Neural cell (in vitro differentiated cells): ENCODE data around the gene MMGT1. TPM values are rescaled to one million over a fixed set of nuclear protein-coding genes. Genes with fewer than 3 reads are reported as not detected.

Experiments
- H2AFZ ChIP-seq: fragments of 200-600, 300-800 bp; sonication (generic), shearing (Covaris generic); 2 replicates; pipeline ENCODE4 v1.6.0; 2014; ENCODE audit warnings: low read depth, mild to moderate bottlenecking, antibody characterized with exemption, low read length, moderate library complexity
- H3F3A ChIP-seq: fragments of 200-600 bp; shearing (Covaris generic); 2 replicates; pipeline ENCODE4 v1.6.1; 2016; ENCODE audit warnings: mild to moderate bottlenecking, moderate library complexity, mixed read lengths, antibody characterized with exemption, low read length; ENCODE audit not compliant: insufficient read depth, poor library complexity, severe bottlenecking
- H3K27ac ChIP-seq: fragments of 200-600, 300-800 bp; sonication (generic), shearing (Covaris generic); 2 replicates; pipeline ENCODE4 v1.5.1; 2014; ENCODE audit warnings: mild to moderate bottlenecking, low read length, moderate library complexity
- H3K27me3 ChIP-seq: fragments of 300-800, 200-600 bp; sonication (generic), shearing (Covaris generic); 2 replicates; pipeline ENCODE4 v1.6.0; 2014; ENCODE audit warnings: mild to moderate bottlenecking, low read depth, low read length, moderate library complexity; ENCODE audit not compliant: insufficient read depth
- H3K36me3 ChIP-seq: fragments of 300-800, 200-600 bp; sonication (generic), shearing (Covaris generic); 2 replicates; pipeline ENCODE4 v1.5.1; 2014; ENCODE audit warnings: mild to moderate bottlenecking, antibody characterized with exemption, low read length, moderate library complexity; ENCODE audit not compliant: insufficient read depth
- H3K4me2 ChIP-seq: fragments of 300-800, 200-600 bp; sonication (generic), shearing (Covaris generic); 2 replicates; pipeline ENCODE4 v1.6.0; 2014; ENCODE audit warnings: mild to moderate bottlenecking, low read length
- H3K4me3 ChIP-seq: fragments of 300-800, 200-600 bp; sonication (generic), shearing (Covaris generic); 2 replicates; pipeline ENCODE4 v1.5.1; 2014; ENCODE audit warnings: mild to moderate bottlenecking, low read length, moderate library complexity
- H3K79me2 ChIP-seq: fragments of 200-600 bp; shearing (Covaris generic); replicated peaks from 2 replicates; pipeline ENCODE4 v1.6.0; 2014; ENCODE audit warnings: mild to moderate bottlenecking, low read length, moderate library complexity; ENCODE audit not compliant: insufficient read depth
- H3K9ac ChIP-seq: fragments of 300-800, 200-600 bp; sonication (generic), shearing (Covaris generic); 2 replicates; pipeline ENCODE4 v1.6.1; 2016; ENCODE audit warnings: mild to moderate bottlenecking, low read length, mixed read lengths
- H3K9me2 ChIP-seq: fragments of 200-600 bp; shearing (Covaris generic); 2 replicates; pipeline ENCODE4 v1.6.1; 2016; ENCODE audit warnings: mild to moderate bottlenecking, low read length, mixed read lengths; ENCODE audit not compliant: insufficient read depth
- H3K9me3 ChIP-seq: fragments of 200-600, 300-800 bp; sonication (generic), shearing (Covaris generic); 2 replicates; pipeline ENCODE4 v1.6.1; 2016; ENCODE audit warnings: mild to moderate bottlenecking, mixed run types, low read length, moderate library complexity, mixed read lengths
- H4K20me1 ChIP-seq: fragments of 200-600 bp; shearing (Covaris generic); 2 replicates; pipeline ENCODE4 v1.6.1; 2016; ENCODE audit warnings: mild to moderate bottlenecking, mixed run types; ENCODE audit not compliant: insufficient read depth
- EP300 ChIP-seq: fragments of 450-650 bp; conservative IDR thresholded peaks from 2 replicates; pipeline ENCODE4 v1.6.1; 2014; ENCODE audit warnings: antibody characterized with exemption, mild to moderate bottlenecking, moderate library complexity; ENCODE audit not compliant: poor library complexity, severe bottlenecking
- EZH2 ChIP-seq: fragments of 200-600, 300-800 bp; shearing (Covaris generic), sonication (generic); IDR thresholded peaks from 2 replicates; pipeline ENCODE4 v1.6.1; 2014; ENCODE audit warnings: antibody characterized with exemption, low read length, borderline replicate concordance, mild to moderate bottlenecking; ENCODE audit not compliant: insufficient read depth, poor library complexity, severe bottlenecking
- MXI1 ChIP-seq: fragments of 450-650 bp; conservative IDR thresholded peaks from 2 replicates; pipeline ENCODE4 v1.6.1; 2014; ENCODE audit warnings: antibody characterized with exemption, mild to moderate bottlenecking; ENCODE audit not compliant: poor library complexity, severe bottlenecking
- POLR2AphosphoS5 ChIP-seq: IDR thresholded peaks from 2 replicates; pipeline ENCODE4 v1.6.1; 2012
- RAD21 ChIP-seq: fragments of 450-650 bp; conservative IDR thresholded peaks from 2 replicates; pipeline ENCODE4 v1.6.1; 2014; ENCODE audit warnings: antibody characterized with exemption, mild to moderate bottlenecking, moderate library complexity
- SMC3 ChIP-seq: fragments of 450-650 bp; conservative IDR thresholded peaks from 2 replicates; pipeline ENCODE4 v1.6.1; 2014; ENCODE audit warnings: antibody characterized with exemption, mild to moderate bottlenecking, moderate library complexity; ENCODE audit not compliant: poor library complexity
- TAF1 ChIP-seq: IDR thresholded peaks from 2 replicates; pipeline ENCODE4 v1.6.1; 2012; ENCODE audit warnings: low read depth
- polyA plus RNA-seq: library from polyadenylated mRNA; depleted of rRNA; stranded (reverse); fragments of >200 nt; gene quantifications from 2 replicates; pipeline ENCODE4 v1.2.3, GENCODE V29; 2014
- TF ChIP-seq, protein P1 (sequence below): fragments of 450-650 bp; IDR thresholded peaks from 2 replicates; pipeline ENCODE4 v1.5.1; 2014; ENCODE audit warnings: antibody characterized with exemption, mild to moderate bottlenecking, moderate library complexity; ENCODE audit not compliant: poor library complexity, severe bottlenecking
- TF ChIP-seq, protein P2 (sequence below): IDR thresholded peaks from 2 replicates; pipeline ENCODE4 v1.6.1; 2012; ENCODE audit warnings: borderline replicate concordance

MMGT1 gene
- polyA plus RNA-seq, 1 donor from 2014 or later, result 17.5 TPM

DNA sequence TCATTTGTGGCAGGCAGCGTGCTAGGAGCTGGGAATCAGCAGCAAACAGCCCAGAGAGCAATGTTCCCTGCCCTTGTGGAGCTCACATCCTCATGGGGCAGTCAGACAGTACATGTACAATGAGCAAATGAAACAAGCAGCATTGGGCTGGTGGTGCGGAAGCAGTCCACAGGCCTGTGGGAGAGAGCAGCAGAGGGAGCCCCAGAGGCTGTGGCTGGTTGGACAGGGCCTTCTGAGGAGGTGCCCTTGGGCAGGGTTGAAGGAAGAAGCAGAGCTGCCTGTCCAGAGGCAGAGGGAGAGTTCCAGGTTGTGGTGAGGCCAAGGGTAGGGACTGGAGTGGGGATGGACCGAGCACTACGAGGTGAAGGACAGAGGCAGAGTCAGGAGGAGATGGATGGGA, 22.5 kb downstream of the MMGT1 start:
- no peak overlapping the region for H3K4me2 ChIP-seq
- TF ChIP-seq POLR2AphosphoS5 (no peak), TAF1 (no peak), EP300 (no peak), RAD21 (no peak), EZH2 (no peak), SMC3 (no peak), MXI1 (no peak)
- TF ChIP-seq, protein P1, sequence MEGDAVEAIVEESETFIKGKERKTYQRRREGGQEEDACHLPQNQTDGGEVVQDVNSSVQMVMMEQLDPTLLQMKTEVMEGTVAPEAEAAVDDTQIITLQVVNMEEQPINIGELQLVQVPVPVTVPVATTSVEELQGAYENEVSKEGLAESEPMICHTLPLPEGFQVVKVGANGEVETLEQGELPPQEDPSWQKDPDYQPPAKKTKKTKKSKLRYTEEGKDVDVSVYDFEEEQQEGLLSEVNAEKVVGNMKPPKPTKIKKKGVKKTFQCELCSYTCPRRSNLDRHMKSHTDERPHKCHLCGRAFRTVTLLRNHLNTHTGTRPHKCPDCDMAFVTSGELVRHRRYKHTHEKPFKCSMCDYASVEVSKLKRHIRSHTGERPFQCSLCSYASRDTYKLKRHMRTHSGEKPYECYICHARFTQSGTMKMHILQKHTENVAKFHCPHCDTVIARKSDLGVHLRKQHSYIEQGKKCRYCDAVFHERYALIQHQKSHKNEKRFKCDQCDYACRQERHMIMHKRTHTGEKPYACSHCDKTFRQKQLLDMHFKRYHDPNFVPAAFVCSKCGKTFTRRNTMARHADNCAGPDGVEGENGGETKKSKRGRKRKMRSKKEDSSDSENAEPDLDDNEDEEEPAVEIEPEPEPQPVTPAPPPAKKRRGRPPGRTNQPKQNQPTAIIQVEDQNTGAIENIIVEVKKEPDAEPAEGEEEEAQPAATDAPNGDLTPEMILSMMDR, result no peak
- TF ChIP-seq, protein P2, sequence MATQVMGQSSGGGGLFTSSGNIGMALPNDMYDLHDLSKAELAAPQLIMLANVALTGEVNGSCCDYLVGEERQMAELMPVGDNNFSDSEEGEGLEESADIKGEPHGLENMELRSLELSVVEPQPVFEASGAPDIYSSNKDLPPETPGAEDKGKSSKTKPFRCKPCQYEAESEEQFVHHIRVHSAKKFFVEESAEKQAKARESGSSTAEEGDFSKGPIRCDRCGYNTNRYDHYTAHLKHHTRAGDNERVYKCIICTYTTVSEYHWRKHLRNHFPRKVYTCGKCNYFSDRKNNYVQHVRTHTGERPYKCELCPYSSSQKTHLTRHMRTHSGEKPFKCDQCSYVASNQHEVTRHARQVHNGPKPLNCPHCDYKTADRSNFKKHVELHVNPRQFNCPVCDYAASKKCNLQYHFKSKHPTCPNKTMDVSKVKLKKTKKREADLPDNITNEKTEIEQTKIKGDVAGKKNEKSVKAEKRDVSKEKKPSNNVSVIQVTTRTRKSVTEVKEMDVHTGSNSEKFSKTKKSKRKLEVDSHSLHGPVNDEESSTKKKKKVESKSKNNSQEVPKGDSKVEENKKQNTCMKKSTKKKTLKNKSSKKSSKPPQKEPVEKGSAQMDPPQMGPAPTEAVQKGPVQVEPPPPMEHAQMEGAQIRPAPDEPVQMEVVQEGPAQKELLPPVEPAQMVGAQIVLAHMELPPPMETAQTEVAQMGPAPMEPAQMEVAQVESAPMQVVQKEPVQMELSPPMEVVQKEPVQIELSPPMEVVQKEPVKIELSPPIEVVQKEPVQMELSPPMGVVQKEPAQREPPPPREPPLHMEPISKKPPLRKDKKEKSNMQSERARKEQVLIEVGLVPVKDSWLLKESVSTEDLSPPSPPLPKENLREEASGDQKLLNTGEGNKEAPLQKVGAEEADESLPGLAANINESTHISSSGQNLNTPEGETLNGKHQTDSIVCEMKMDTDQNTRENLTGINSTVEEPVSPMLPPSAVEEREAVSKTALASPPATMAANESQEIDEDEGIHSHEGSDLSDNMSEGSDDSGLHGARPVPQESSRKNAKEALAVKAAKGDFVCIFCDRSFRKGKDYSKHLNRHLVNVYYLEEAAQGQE, result no peak
- H3K27ac ChIP-seq, result no peak overlapping the region
- no peaks in the 10 kb centered on the region for H4K20me1 ChIP-seq
- no peak overlapping the region for H3K9ac ChIP-seq
- H2AFZ ChIP-seq, result no peak overlapping the region
- no peaks in the 10 kb centered on the region for H3K9me3 ChIP-seq
- H3K27me3 ChIP-seq, result no peaks in the 10 kb centered on the region
- H3K79me2 ChIP-seq, result no peaks in the 10 kb centered on the region
- no peaks in the 10 kb centered on the region for H3K36me3 ChIP-seq
- no peaks in the 10 kb centered on the region for H3K9me2 ChIP-seq
- no peak overlapping the region for H3K4me3 ChIP-seq
- H3F3A ChIP-seq, result no peaks in the 10 kb centered on the region

DNA sequence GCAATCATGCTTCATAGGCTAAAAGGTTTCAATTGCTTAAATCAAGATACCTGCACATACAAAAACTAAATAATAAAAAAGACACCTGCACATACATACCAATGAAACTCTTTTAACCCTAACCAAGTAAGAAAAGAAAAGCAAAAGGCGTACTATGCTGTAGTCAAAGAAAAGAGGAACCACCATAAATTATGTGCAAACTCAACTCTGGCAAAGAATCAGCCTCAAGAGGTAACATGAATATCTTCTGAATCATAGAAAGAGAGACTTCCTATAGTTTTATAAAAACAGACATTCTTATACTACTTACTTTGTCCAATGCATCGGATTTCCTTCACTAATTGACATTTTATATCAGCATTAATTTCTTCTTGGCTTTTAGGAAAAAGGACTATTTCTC, 29.3 kb downstream of the MMGT1 start:
- Histone ChIP-seq H3K27me3 (no peaks in the 10 kb centered on the region), H3F3A (no peaks in the 10 kb centered on the region), H3K4me2 (no peak overlapping the region), H3K9me3 (no peaks in the 10 kb centered on the region), H3K36me3 (no peaks in the 10 kb centered on the region), H3K9me2 (no peaks in the 10 kb centered on the region), H4K20me1 (no peaks in the 10 kb centered on the region), H3K27ac (no peak overlapping the region), H3K79me2 (no peaks in the 10 kb centered on the region), H3K4me3 (no peak overlapping the region), H3K9ac (no peak overlapping the region), H2AFZ (no peak overlapping the region)
- TF ChIP-seq EZH2, result no peak
- TF ChIP-seq, protein P2, result no peak
- TF ChIP-seq RAD21, result no peak
- no peak for TF ChIP-seq MXI1
- TF ChIP-seq, protein P1, result no peak
- no peak for TF ChIP-seq EP300
- TF ChIP-seq POLR2AphosphoS5, result no peak
- no peak for TF ChIP-seq TAF1
